A549 (cell line): ENCODE measurements around the gene NPAS1. TPM values are rescaled to one million over a fixed set of nuclear protein-coding genes. Genes with fewer than 3 reads are reported as not detected.

Experiments used
- ATAC-seq, 2 experiments: fragments of 200-7000 bp in 1 of 2; fragments of >200 bp in 1 of 2; cut with Nextera tagmentation in 1 of 2; cut with Tn5 transposase in 1 of 2; 3 replicates each; pipeline versions ENCODE4 v1.8.0 to v1.9.1; 2018 to 2020; ENCODE audit warnings: mild to moderate bottlenecking in 1 of 2, moderate library complexity in 1 of 2
- CTCF ChIA-PET: fragments of 300-600 bp; sonication (Branson Sonifier 250); formaldehyde crosslinking; extraction: SDS; loops from one replicate; lab custom pipeline; 2021; ENCODE audit warnings: antibody characterized with exemption, inconsistent platforms; lab: Yijun Ruan, JAX
- POLR2A ChIA-PET: fragments of 350-600 bp; formaldehyde crosslinking; extraction: SDS; loops from one replicate; lab custom pipeline; 2021; ENCODE audit warnings: antibody characterized with exemption, inconsistent platforms; lab: Yijun Ruan, JAX
- DNase-seq, 2 experiments: peaks; one replicate each; pipeline versions ENCODE4 v3.0.0 to v3.0.0-alpha.2; 2011 to 2016; ENCODE audit warnings: low read depth in 1 of 2, low spot score in 1 of 2
- FAIRE-seq: peaks from 2 replicates; lab custom pipeline; 2011; peaks lifted over from hg19 to GRCh38; lab: Jason Lieb, UNC
- H3K27ac ChIP-seq, 2 experiments: fragments of >200 bp; sonication (Bioruptor Twin); formaldehyde crosslinking; 3 replicates each; pipeline ENCODE4 v1.5.1; 2016 to 2017
- H3K4me1 ChIP-seq: fragments of >200 bp; sonication (Bioruptor Twin); formaldehyde crosslinking; 3 replicates; pipeline ENCODE4 v1.6.1; 2016
- H3K4me2 ChIP-seq: fragments of >200 bp; sonication (Bioruptor Twin); formaldehyde crosslinking; 3 replicates; pipeline ENCODE4 v1.6.1; 2016
- H3K4me3 ChIP-seq: fragments of >200 bp; sonication (Bioruptor Twin); formaldehyde crosslinking; 3 replicates; pipeline ENCODE4 v1.5.1; 2016
- H3K9me3 ChIP-seq: fragments of >200 bp; sonication (Bioruptor Twin); formaldehyde crosslinking; 3 replicates; pipeline ENCODE4 v1.6.1; 2016
- CEBPB ChIP-seq, 2 experiments: fragments of >200 bp in 1 of 2; sonication (Bioruptor Twin) in 1 of 2; formaldehyde crosslinking in 1 of 2; IDR thresholded peaks; 2 replicates each; pipeline ENCODE4 v1.6.1; 2012 to 2016
- EHF ChIP-seq: fragments of 250-450 bp; sonication (Bioruptor Pico); IDR thresholded peaks from 2 replicates; pipeline ENCODE4 v1.5.0; 2020; ENCODE audit warnings: mild to moderate bottlenecking
- ESRRA ChIP-seq: fragments of 150-350 bp; IDR thresholded peaks from 2 replicates; pipeline ENCODE4 v1.6.1; 2014; ENCODE audit warnings: mild to moderate bottlenecking, low read length, borderline replicate concordance
- GATA3 ChIP-seq: IDR thresholded peaks from 2 replicates; pipeline ENCODE4 v1.6.1; 2012; ENCODE audit warnings: borderline replicate concordance
- HOXB13 ChIP-seq: fragments of 250-450 bp; sonication (Bioruptor Pico); IDR thresholded peaks from 2 replicates; pipeline ENCODE4 v1.5.0; 2020; ENCODE audit warnings: low read depth, mild to moderate bottlenecking, moderate library complexity
- HOXB5 ChIP-seq: fragments of 250-450 bp; sonication (Bioruptor Pico); IDR thresholded peaks from 2 replicates; pipeline ENCODE4 v1.5.0; 2020; ENCODE audit warnings: mild to moderate bottlenecking, moderate library complexity
- KDM1A ChIP-seq: fragments of 200-600 bp; sonication (generic); IDR thresholded peaks from 2 replicates; pipeline ENCODE4 v1.6.1; 2016; ENCODE audit warnings: low read depth, mild to moderate bottlenecking
- KDM5A ChIP-seq: fragments of 200-600 bp; sonication (generic); IDR thresholded peaks from 2 replicates; pipeline ENCODE4 v1.6.1; 2016; ENCODE audit warnings: antibody characterized with exemption, mild to moderate bottlenecking
- NFE2L2 ChIP-seq: fragments of 150-350 bp; conservative IDR thresholded peaks from 2 replicates; pipeline ENCODE4 v1.6.1; 2014; ENCODE audit warnings: low read length
- NR3C1 ChIP-seq: fragments of >200 bp; sonication (Bioruptor Twin); formaldehyde crosslinking; IDR thresholded peaks from 3 replicates; pipeline ENCODE4 v1.6.1; 2017
- PHF8 ChIP-seq: fragments of 200-600 bp; sonication (generic); IDR thresholded peaks from 2 replicates; pipeline ENCODE4 v1.6.1; 2016; ENCODE audit warnings: low read depth, mild to moderate bottlenecking, antibody characterized with exemption, moderate library complexity, borderline replicate concordance
- RARB ChIP-seq: fragments of 250-450 bp; sonication (Bioruptor Pico); IDR thresholded peaks from 2 replicates; pipeline ENCODE4 v1.8.0; 2021; ENCODE audit warnings: mild to moderate bottlenecking, moderate library complexity
- RCOR1 ChIP-seq: fragments of 150-350 bp; IDR thresholded peaks from 2 replicates; pipeline ENCODE4 v1.6.1; 2014; ENCODE audit warnings: antibody characterized with exemption, low read length, low read depth
- SREBF2 ChIP-seq: fragments of 450-650 bp; IDR thresholded peaks from 2 replicates; pipeline ENCODE4 v1.6.1; 2014; ENCODE audit warnings: mild to moderate bottlenecking, moderate library complexity
- TFCP2L1 ChIP-seq: fragments of 250-450 bp; sonication (Bioruptor Pico); IDR thresholded peaks from 2 replicates; pipeline ENCODE4 v1.5.0; 2021; ENCODE audit warnings: mild to moderate bottlenecking
- TP53 ChIP-seq: fragments of 250-450 bp; sonication (Bioruptor Pico); IDR thresholded peaks from 2 replicates; pipeline ENCODE4 v1.5.0; 2021; ENCODE audit warnings: mild to moderate bottlenecking, moderate library complexity
- ZFP36 ChIP-seq: fragments of 450-650 bp; IDR thresholded peaks from 2 replicates; pipeline ENCODE4 v1.6.1; 2014; ENCODE audit warnings: borderline replicate concordance; ENCODE audit not compliant: partially characterized antibody
- ZSCAN20 ChIP-seq: fragments of 250-450 bp; sonication (Bioruptor Pico); IDR thresholded peaks from 2 replicates; pipeline ENCODE4 v1.8.0; 2022; ENCODE audit warnings: mild to moderate bottlenecking, moderate library complexity
- WGBS: methylation state at CpG from one replicate; pipeline ENCODE4 v1.1.6; 2017; ENCODE audit errors: missing lambda C conversion rate; 5-methylcytosine and 5-hydroxymethylcytosine counted together
- polyA plus RNA-seq, 4 experiments: library from polyadenylated mRNA; depleted of rRNA in 3 of 4; stranded (reverse); fragments of >200 nt; fragmentation: RNase III in 1 of 4; extraction: RNeasy Plus Mini Kit Qiagen cat#74134 plus additional on column Dnase treatment in 1 of 4; gene quantifications; 2 replicates in 3 of 4; 3 replicates in 1 of 4; pipeline ENCODE4 v1.2.3, GENCODE V29; 2011 to 2017
- TF ChIP-seq, protein P1 (sequence below): fragments of 250-450 bp; sonication (Bioruptor Pico); IDR thresholded peaks from 2 replicates; pipeline ENCODE4 v1.5.0; 2021; ENCODE audit warnings: mild to moderate bottlenecking, moderate library complexity, borderline replicate concordance
- TF ChIP-seq, protein P2 (sequence below): fragments of 250-450 bp; sonication (Bioruptor Pico); IDR thresholded peaks from 2 replicates; pipeline ENCODE4 v1.5.0; 2020; ENCODE audit warnings: low read depth, mild to moderate bottlenecking, moderate library complexity
- TF ChIP-seq, protein P3 (sequence below): fragments of >200 bp; sonication (Bioruptor Twin); formaldehyde crosslinking; IDR thresholded peaks from 3 replicates; pipeline ENCODE4 v1.5.1; 2016
- TF ChIP-seq, protein P4 (sequence below): fragments of >200 bp; sonication (Bioruptor Twin); formaldehyde crosslinking; IDR thresholded peaks from 3 replicates; pipeline ENCODE4 v1.6.1; 2016
- TF ChIP-seq, protein P5 (sequence below): IDR thresholded peaks from 2 replicates; pipeline ENCODE4 v1.6.1; 2012; ENCODE audit warnings: low read depth, borderline replicate concordance
- TF ChIP-seq, protein P6 (sequence below): fragments of 200-600 bp; sonication (generic); IDR thresholded peaks from 2 replicates; pipeline ENCODE4 v1.6.1; 2016; ENCODE audit warnings: antibody characterized with exemption, mild to moderate bottlenecking, moderate library complexity

Gene NPAS1
- polyA plus RNA-seq, 2 of the 4 experiments (the other 2 are of a cell fraction) = 1.5 to 2.3 TPM

DNA sequence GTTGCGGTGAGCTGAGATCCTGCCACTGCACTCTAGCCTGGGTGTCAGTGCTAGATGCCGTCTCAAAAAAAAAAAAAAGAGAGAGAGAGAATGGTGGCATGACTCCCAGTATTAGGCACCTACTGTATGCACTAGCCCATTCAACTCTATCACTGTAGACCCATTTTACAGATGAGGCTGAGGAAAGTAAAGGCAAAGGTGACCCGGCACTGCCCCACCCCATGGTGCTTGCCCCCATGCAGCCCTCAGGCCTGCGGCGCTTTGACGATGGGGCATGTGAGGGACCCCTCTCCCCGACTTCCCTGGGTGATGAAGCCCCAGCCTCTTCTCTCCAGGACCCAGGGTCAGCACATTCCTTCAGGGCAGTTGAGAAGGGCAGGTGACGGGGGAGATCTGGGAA is 7.3 kb downstream of the NPAS1 start:
- no peaks in the 10 kb centered on the region for H3K9me3 ChIP-seq
- ChIA-PET CTCF (interaction anchor here (1.3 to 6.6 kb wide), 3 partner anchors 10 to 36 kb away, joined by 3 to 75 read pairs (median 5); no protein-coding TSS in a partner anchor), POLR2A (no interaction called here)
- no peak for ATAC-seq
- H3K27ac ChIP-seq = no peak overlapping the region
- TF ChIP-seq KDM1A = peak; percentile 45; the same call in 1 of the 2 replicates
- TF ChIP-seq RCOR1 = 0 out of 2 replicates have a peak, but pooled peaks have one; percentile 22
- TF ChIP-seq HOXB5 = no peak
- TF ChIP-seq TFCP2L1 (CRISPR knock-in tag) = no peak
- no peak for TF ChIP-seq GATA3
- H3K4me3 ChIP-seq = no peak overlapping the region
- no peak for FAIRE-seq
- WGBS = 84% methylated on average over 8 of the region's 8 CpGs
- no peak overlapping the region for H3K4me2 ChIP-seq
- DNase-seq = no peak
- H3K4me1 ChIP-seq = peaks cover 9% of the 10 kb centered on the region; the same call in 2 of the 3 replicates

DNA sequence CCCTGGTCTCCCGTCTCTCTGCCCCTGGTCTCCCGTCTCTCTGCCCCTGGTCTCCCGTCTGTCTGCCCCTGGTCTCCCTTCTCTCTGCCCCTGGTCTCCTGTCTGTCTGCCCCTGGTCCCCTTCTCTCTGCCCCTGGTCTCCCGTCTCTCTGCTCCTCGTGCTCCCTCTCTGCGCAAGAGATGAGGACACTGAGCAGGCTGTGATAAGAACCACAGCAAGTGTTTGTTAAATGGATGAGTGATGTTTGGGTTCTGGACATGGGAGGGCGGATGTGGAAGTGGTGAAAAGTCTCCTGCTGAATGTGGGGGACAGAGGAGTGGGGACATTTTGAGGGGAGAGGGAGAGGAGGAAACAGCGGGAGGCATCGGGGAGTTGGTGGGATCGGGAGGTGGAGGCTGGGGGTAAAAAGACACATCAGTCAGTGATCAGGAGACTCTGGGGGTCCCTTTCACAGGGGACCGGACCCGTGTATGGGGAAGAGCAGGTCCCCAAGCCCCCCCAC is 8.0 kb downstream of the NPAS1 start:
- ChIA-PET CTCF (interaction anchor here (11.2 kb wide), 1 partner anchor 15 kb away, joined by 127 read pairs; no protein-coding TSS in a partner anchor), POLR2A (no interaction called here)
- no peak for ATAC-seq
- no peak overlapping the region for H3K27ac ChIP-seq
- H3K9me3 ChIP-seq = no peaks in the 10 kb centered on the region
- no peak for DNase-seq
- H3K4me3 ChIP-seq = no peak overlapping the region
- TF ChIP-seq KDM5A (no peak), ESRRA (no peak), CEBPB (IDR thresholded peaks at IDR 0.05) (no peak), RARB (CRISPR knock-in tag) (no peak), ZSCAN20 (CRISPR knock-in tag) (no peak), KDM1A (no peak), TP53 (CRISPR knock-in tag) (no peak), ZFP36 (no peak), PHF8 (no peak)
- TF ChIP-seq, protein P1, sequence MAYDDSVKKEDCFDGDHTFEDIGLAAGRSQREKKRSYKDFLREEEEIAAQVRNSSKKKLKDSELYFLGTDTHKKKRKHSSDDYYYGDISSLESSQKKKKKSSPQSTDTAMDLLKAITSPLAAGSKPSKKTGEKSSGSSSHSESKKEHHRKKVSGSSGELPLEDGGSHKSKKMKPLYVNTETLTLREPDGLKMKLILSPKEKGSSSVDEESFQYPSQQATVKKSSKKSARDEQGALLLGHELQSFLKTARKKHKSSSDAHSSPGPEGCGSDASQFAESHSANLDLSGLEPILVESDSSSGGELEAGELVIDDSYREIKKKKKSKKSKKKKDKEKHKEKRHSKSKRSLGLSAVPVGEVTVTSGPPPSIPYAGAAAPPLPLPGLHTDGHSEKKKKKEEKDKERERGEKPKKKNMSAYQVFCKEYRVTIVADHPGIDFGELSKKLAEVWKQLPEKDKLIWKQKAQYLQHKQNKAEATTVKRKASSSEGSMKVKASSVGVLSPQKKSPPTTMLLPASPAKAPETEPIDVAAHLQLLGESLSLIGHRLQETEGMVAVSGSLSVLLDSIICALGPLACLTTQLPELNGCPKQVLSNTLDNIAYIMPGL (CRISPR knock-in tag) = no peak
- TF ChIP-seq, protein P2, sequence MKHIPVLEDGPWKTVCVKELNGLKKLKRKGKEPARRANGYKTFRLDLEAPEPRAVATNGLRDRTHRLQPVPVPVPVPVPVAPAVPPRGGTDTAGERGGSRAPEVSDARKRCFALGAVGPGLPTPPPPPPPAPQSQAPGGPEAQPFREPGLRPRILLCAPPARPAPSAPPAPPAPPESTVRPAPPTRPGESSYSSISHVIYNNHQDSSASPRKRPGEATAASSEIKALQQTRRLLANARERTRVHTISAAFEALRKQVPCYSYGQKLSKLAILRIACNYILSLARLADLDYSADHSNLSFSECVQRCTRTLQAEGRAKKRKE (CRISPR knock-in tag) = no peak
- TF ChIP-seq, protein P3, sequence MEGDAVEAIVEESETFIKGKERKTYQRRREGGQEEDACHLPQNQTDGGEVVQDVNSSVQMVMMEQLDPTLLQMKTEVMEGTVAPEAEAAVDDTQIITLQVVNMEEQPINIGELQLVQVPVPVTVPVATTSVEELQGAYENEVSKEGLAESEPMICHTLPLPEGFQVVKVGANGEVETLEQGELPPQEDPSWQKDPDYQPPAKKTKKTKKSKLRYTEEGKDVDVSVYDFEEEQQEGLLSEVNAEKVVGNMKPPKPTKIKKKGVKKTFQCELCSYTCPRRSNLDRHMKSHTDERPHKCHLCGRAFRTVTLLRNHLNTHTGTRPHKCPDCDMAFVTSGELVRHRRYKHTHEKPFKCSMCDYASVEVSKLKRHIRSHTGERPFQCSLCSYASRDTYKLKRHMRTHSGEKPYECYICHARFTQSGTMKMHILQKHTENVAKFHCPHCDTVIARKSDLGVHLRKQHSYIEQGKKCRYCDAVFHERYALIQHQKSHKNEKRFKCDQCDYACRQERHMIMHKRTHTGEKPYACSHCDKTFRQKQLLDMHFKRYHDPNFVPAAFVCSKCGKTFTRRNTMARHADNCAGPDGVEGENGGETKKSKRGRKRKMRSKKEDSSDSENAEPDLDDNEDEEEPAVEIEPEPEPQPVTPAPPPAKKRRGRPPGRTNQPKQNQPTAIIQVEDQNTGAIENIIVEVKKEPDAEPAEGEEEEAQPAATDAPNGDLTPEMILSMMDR = no peak
- WGBS = 47% methylated on average over 9 of the region's 12 CpGs
- H3K4me2 ChIP-seq = no peak overlapping the region
- H3K4me1 ChIP-seq = peaks cover 8% of the 10 kb centered on the region; the same call in 2 of the 3 replicates
- no peak for FAIRE-seq

DNA sequence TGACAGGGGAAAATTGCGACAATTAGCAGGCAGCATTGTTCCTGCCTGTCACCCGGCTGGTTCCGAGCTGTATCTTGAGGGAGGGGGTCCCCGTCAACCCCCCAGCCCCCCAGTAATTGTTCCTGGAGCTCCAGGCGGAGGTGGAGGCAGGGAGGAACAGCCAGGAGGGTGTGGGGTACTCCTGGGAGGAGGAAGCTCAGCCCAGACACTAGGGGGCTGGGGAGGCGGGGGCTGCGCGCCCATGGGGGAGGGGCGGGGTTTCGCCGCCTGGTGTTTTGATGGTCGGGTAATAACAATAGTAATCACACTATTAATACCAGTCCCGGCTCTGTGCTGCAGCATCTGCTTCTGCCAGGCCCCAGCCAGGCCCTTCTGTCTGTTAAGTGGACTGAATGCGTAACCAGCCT is 8.6 kb downstream of the NPAS1 start:
- ChIA-PET CTCF (interaction anchor here (1.3 to 11.2 kb wide), 4 partner anchors 8 to 96 kb away, joined by 5 to 127 read pairs (median 6); partner anchors contain the start of gene NPAS1), POLR2A (no interaction called here)
- ATAC-seq (no peak), DNase-seq (no peak), FAIRE-seq (no peak)
- H3K27ac ChIP-seq = no peak overlapping the region
- H3K9me3 ChIP-seq = no peaks in the 10 kb centered on the region
- TF ChIP-seq, protein P4, sequence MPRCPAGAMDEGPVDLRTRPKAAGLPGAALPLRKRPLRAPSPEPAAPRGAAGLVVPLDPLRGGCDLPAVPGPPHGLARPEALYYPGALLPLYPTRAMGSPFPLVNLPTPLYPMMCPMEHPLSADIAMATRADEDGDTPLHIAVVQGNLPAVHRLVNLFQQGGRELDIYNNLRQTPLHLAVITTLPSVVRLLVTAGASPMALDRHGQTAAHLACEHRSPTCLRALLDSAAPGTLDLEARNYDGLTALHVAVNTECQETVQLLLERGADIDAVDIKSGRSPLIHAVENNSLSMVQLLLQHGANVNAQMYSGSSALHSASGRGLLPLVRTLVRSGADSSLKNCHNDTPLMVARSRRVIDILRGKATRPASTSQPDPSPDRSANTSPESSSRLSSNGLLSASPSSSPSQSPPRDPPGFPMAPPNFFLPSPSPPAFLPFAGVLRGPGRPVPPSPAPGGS = no peak
- TF ChIP-seq, protein P5, sequence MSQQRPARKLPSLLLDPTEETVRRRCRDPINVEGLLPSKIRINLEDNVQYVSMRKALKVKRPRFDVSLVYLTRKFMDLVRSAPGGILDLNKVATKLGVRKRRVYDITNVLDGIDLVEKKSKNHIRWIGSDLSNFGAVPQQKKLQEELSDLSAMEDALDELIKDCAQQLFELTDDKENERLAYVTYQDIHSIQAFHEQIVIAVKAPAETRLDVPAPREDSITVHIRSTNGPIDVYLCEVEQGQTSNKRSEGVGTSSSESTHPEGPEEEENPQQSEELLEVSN = no peak
- TF ChIP-seq, protein P6, sequence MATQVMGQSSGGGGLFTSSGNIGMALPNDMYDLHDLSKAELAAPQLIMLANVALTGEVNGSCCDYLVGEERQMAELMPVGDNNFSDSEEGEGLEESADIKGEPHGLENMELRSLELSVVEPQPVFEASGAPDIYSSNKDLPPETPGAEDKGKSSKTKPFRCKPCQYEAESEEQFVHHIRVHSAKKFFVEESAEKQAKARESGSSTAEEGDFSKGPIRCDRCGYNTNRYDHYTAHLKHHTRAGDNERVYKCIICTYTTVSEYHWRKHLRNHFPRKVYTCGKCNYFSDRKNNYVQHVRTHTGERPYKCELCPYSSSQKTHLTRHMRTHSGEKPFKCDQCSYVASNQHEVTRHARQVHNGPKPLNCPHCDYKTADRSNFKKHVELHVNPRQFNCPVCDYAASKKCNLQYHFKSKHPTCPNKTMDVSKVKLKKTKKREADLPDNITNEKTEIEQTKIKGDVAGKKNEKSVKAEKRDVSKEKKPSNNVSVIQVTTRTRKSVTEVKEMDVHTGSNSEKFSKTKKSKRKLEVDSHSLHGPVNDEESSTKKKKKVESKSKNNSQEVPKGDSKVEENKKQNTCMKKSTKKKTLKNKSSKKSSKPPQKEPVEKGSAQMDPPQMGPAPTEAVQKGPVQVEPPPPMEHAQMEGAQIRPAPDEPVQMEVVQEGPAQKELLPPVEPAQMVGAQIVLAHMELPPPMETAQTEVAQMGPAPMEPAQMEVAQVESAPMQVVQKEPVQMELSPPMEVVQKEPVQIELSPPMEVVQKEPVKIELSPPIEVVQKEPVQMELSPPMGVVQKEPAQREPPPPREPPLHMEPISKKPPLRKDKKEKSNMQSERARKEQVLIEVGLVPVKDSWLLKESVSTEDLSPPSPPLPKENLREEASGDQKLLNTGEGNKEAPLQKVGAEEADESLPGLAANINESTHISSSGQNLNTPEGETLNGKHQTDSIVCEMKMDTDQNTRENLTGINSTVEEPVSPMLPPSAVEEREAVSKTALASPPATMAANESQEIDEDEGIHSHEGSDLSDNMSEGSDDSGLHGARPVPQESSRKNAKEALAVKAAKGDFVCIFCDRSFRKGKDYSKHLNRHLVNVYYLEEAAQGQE = no peak
- no peak for TF ChIP-seq HOXB13 (CRISPR knock-in tag)
- no peak for TF ChIP-seq NR3C1
- no peak for TF ChIP-seq SREBF2
- no peak for TF ChIP-seq EHF (CRISPR knock-in tag)
- TF ChIP-seq NFE2L2 = no peak
- no peak for TF ChIP-seq KDM1A
- TF ChIP-seq KDM5A = no peak
- no peak for TF ChIP-seq RCOR1
- H3K4me3 ChIP-seq = no peak overlapping the region
- WGBS = 38% methylated on average over 10 of the region's 14 CpGs
- peaks cover 2% of the 10 kb centered on the region; the same call in 2 of the 3 replicates for H3K4me1 ChIP-seq
- no peak overlapping the region for H3K4me2 ChIP-seq
